CD4-positive, alpha-beta T cell treated with Interleukin-6 for 4 hours (primary cell): ENCODE measurements around the gene IRF2BPL.

Experiments used
- DNase-seq: peaks from one replicate; pipeline ENCODE4 v3.0.0-alpha.2; 2020; ENCODE audit warnings: mixed read lengths

The IRF2BPL gene

GRCh38 chr14:76984787-76985375 is 43.6 kb downstream of the IRF2BPL start:
- no peak for DNase-seq

GRCh38 chr14:76984297-76984696 is 44.2 kb downstream of the IRF2BPL start:
- DNase-seq = no peak

GRCh38 chr14:76981670-76982069 is 46.8 kb downstream of the IRF2BPL start:
- DNase-seq = no peak

- DNase-seq = peak; percentile 72
These were observed 50.5 kb downstream of the IRF2BPL start for GRCh38 chr14:76977793-76978720.

GRCh38 chr14:76976240-76977005 is 52.1 kb downstream of the IRF2BPL start:
- DNase-seq = no peak

- no peak for DNase-seq
These were observed 52.7 kb downstream of the IRF2BPL start for GRCh38 chr14:76975812-76976211.

- DNase-seq = no peak
These were observed 53.5 kb downstream of the IRF2BPL start for GRCh38 chr14:76975051-76975450.
